ENCODE measurements around the gene TMEM185A.

GRCh38 chrX:149647505-149647904 lies 15.9 kb upstream of the TMEM185A start:
- TF ChIP-seq CTCF (IDR thresholded peaks at IDR 0.05; ENCODE audit: insufficient read depth, low read depth, low read length) (no peak), EZH2 (IDR thresholded peaks at IDR 0.05; ENCODE audit: insufficient read depth, low read length) (no peak)
